ENCODE results near the gene WDR45. TPM values are rescaled to one million over a fixed set of nuclear protein-coding genes. Genes with fewer than 3 reads are reported as not detected.

The WDR45 gene
- total and polyA plus RNA-seq, 2 of the 13 experiments (the other 11 are each of a cell fraction or from before 2014, with no cell fraction given) = 16.4 to 65.5 TPM

DNA sequence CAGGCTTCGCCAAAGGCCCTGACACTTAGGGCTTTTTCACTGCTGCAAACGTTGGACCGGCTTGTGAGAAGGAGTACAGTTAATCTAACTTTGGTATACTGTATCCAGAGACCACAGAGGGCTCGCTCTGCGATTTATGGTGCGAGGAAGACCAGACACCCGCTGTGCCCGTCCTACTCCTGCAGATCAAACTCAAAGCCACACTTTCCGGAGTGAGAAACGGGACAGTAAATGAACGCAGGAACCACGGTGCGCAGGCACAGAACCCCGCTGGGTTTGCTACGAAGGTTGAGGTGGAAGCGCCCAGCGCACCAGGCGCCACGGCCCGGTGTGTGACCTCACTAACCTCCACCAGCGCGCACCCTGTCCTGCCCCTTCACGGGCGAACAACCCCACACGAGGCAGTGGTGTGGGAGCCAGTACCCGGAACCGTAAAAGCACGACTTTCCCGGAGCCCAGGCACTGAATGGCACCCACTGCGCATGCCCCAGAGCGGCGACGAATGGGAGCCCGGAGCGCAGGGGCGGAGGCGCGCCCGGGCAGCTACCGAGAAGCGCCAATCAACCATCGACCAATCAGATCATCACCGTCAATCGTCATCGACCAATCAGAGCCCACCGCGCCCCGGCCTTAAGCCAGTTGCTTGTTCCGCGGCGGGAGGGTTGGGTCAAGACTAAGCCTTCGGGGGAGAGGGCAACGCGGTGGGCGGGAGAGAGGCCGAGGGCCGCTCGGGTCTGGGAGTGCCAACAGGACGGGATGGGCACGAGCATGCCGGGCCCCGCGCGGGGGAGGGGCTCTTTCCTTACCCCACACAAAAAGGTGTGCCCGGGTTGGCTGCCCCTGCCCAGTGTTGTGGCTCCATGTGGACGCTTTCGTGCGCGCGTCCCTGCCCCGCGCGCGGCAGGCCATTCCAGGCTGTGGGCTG is 21.3 kb upstream of the WDR45 start (continued):
- TF ChIP-seq ZBTB40 (IDR thresholded peaks at IDR 0.05) = no peak
- no peak for TF ChIP-seq ZBTB40 (CRISPR knock-in tag; IDR thresholded peaks at IDR 0.05)
- TF ChIP-seq ZBTB1 (CRISPR knock-in tag; IDR thresholded peaks at IDR 0.05; ENCODE audit: borderline replicate concordance) = no peak
- no peak for TF ChIP-seq HOMEZ (CRISPR knock-in tag; IDR thresholded peaks at IDR 0.05; ENCODE audit: low read depth)
- TF ChIP-seq UBTF (CRISPR knock-in tag; IDR thresholded peaks at IDR 0.05) = peak; percentile 23
- no peak for TF ChIP-seq ZMAT5 (CRISPR knock-in tag; IDR thresholded peaks at IDR 0.05; ENCODE audit: borderline replicate concordance, low read depth)
- TF ChIP-seq, protein P1, sequence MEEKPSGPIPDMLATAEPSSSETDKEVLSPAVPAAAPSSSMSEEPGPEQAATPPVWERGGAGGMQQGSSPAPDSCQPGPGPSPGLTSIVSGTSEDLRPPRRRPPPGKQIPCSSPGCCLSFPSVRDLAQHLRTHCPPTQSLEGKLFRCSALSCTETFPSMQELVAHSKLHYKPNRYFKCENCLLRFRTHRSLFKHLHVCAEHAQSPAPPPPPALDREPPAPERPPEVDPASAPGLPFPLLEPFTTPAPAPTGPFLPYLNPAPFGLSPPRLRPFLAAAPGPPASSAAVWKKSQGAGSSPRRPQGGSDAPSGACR (CRISPR knock-in tag; IDR thresholded peaks at IDR 0.05) = no peak
- TF ChIP-seq, protein P2, sequence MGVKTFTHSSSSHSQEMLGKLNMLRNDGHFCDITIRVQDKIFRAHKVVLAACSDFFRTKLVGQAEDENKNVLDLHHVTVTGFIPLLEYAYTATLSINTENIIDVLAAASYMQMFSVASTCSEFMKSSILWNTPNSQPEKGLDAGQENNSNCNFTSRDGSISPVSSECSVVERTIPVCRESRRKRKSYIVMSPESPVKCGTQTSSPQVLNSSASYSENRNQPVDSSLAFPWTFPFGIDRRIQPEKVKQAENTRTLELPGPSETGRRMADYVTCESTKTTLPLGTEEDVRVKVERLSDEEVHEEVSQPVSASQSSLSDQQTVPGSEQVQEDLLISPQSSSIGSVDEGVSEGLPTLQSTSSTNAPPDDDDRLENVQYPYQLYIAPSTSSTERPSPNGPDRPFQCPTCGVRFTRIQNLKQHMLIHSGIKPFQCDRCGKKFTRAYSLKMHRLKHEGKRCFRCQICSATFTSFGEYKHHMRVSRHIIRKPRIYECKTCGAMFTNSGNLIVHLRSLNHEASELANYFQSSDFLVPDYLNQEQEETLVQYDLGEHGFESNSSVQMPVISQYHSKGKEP (CRISPR knock-in tag; IDR thresholded peaks at IDR 0.05) = no peak
- TF ChIP-seq LBX2 (CRISPR knock-in tag; IDR thresholded peaks at IDR 0.05; ENCODE audit: borderline replicate concordance) = no peak
- TF ChIP-seq CBX1 (IDR thresholded peaks at IDR 0.05; ENCODE audit: low read depth) = no peak
